Sciatic nerve (tissue), 2 donors: ENCODE measurements around the gene CCM2. TPM values are rescaled to one million over a fixed set of nuclear protein-coding genes. Genes with fewer than 3 reads are reported as not detected.
"Not testable (repeated sequence)": the region's sequence is repeated elsewhere in the genome, so short reads cannot be mapped to it uniquely, and the experiment has no call there.

Experiments
- ATAC-seq: fragments of 200-7000 bp; cut with Tn5 transposase; one replicate; pipeline ENCODE4 v1.9.1; 2020; ENCODE audit warnings: mild to moderate bottlenecking, moderate library complexity
- DNase-seq: peaks from one replicate; pipeline ENCODE4 v3.0.0-alpha.2; 2020; ENCODE audit warnings: low spot score
- intact Hi-C: fragments of 100-400 bp; cut with DNase I; formaldehyde crosslinking; loops from one replicate; pipeline ENCODE4 v1.14.2; 2022
- total RNA-seq: library from RNA; stranded (reverse); fragmentation: NEBNext Ultra II Directional; extraction: Animal tissue kit (Norgen Biotek cat#: 25700); gene quantifications from one replicate; pipeline ENCODE4 v1.2.1, GENCODE V29; 2021
- donor health status: DM: no; HTN: no; CAD: no.
- donor health status: DM: no; HTN: no; CAD: no.

The CCM2 gene
- total RNA-seq, 1 donor from 2014 or later: 42.9 TPM

GRCh38 chr7:44992004-44992795 lies 7.8 kb upstream of the CCM2 start:
- DNase-seq, ATAC-seq, intact Hi-C loops: not testable (repeated sequence)

GRCh38 chr7:44994877-44995554 lies 5.0 kb upstream of the CCM2 start:
- ATAC-seq (no peak), DNase-seq (no peak)
- intact Hi-C loops: no loop called here

GRCh38 chr7:44995555-44996493 lies 4.2 kb upstream of the CCM2 start:
- DNase-seq (no peak), ATAC-seq (no peak)
- intact Hi-C loops: no loop called here

- intact Hi-C loops: no loop called here
- DNase-seq (no peak), ATAC-seq (no peak)
Measured at GRCh38 chr7:44998153-44998871, 1.7 kb upstream of the CCM2 start.

GRCh38 chr7:44999245-45000092 lies 532 bp upstream of the CCM2 start:
- ATAC-seq: peak; percentile 98
- DNase-seq: peak; percentile 100
- intact Hi-C loops: no loop called here

GRCh38 chr7:45001138-45001694 lies 1.2 kb downstream of the CCM2 start:
- DNase-seq: no peak
- intact Hi-C loops: no loop called here
- ATAC-seq: no peak

GRCh38 chr7:45001826-45002225 lies 1.8 kb downstream of the CCM2 start:
- ATAC-seq (no peak), DNase-seq (no peak)

GRCh38 chr7:45003789-45004188 lies 3.8 kb downstream of the CCM2 start:
- DNase-seq: no peak
- no peak for ATAC-seq
- intact Hi-C loops: no loop called here

More at GRCh38 chr7:45001826-45002225, 1.8 kb downstream of the CCM2 start:
- intact Hi-C loops: no loop called here

- ATAC-seq: no peak
- no peak for DNase-seq
- intact Hi-C loops: no loop called here
Measured at GRCh38 chr7:45007106-45007505, 7.1 kb downstream of the CCM2 start.

GRCh38 chr7:45007571-45008328 lies 7.7 kb downstream of the CCM2 start:
- DNase-seq: no peak
- ATAC-seq: no peak
- intact Hi-C loops: no loop called here

GRCh38 chr7:45013465-45013967 lies 13.5 kb downstream of the CCM2 start:
- ATAC-seq (no peak), DNase-seq (no peak)
- intact Hi-C loops: no loop called here

- intact Hi-C loops: no loop called here
- ATAC-seq (no peak), DNase-seq (no peak)
Measured at GRCh38 chr7:45015313-45015712, 15.3 kb downstream of the CCM2 start.

- DNase-seq (no peak), ATAC-seq (no peak)
- intact Hi-C loops: no loop called here
Measured at GRCh38 chr7:45017253-45017652, 17.3 kb downstream of the CCM2 start.

- ATAC-seq: no peak
- no peak for DNase-seq
- intact Hi-C loops: no loop called here
Measured at GRCh38 chr7:45020915-45021314, 20.9 kb downstream of the CCM2 start.

- intact Hi-C loops: no loop called here
- no peak for DNase-seq
- ATAC-seq: no peak
Measured at GRCh38 chr7:45021604-45022296, 21.7 kb downstream of the CCM2 start.

- ATAC-seq: no peak
- DNase-seq: no peak
- intact Hi-C loops: no loop called here
Measured at GRCh38 chr7:45024126-45024744, 24.2 kb downstream of the CCM2 start.
